HEK293 (cell line): Measurements from ENCODE around the gene TCEAL5.

ENCODE experiments used
- CTCF ChIP-seq: fragments of 450-650 bp; formaldehyde crosslinking; IDR thresholded peaks from 2 replicates; pipeline ENCODE4 v1.5.1; 2016; ENCODE audit warnings: missing biosample characterization, missing genetic modification characterization
- MYNN ChIP-seq: fragments of 450-650 bp; formaldehyde crosslinking; IDR thresholded peaks from 2 replicates; pipeline ENCODE4 v1.5.1; 2016; ENCODE audit warnings: missing biosample characterization, missing genetic modification characterization, borderline replicate concordance
- PRDM10 ChIP-seq: fragments of 450-650 bp; formaldehyde crosslinking; IDR thresholded peaks from 2 replicates; pipeline ENCODE4 v1.5.1; 2016; ENCODE audit warnings: missing biosample characterization, missing genetic modification characterization
- YY1 ChIP-seq: fragments of 450-650 bp; formaldehyde crosslinking; IDR thresholded peaks from 2 replicates; pipeline ENCODE4 v1.5.1; 2018; ENCODE audit warnings: missing biosample characterization, missing genetic modification characterization
- ZNF19 ChIP-seq: fragments of 450-650 bp; formaldehyde crosslinking; IDR thresholded peaks from 2 replicates; pipeline ENCODE4; 2016; ENCODE audit warnings: missing biosample characterization, missing genetic modification characterization, low read depth
- ZNF350 ChIP-seq: fragments of 450-650 bp; formaldehyde crosslinking; IDR thresholded peaks from 2 replicates; pipeline ENCODE4 v1.5.0; 2017; ENCODE audit warnings: missing biosample characterization, mild to moderate bottlenecking, missing genetic modification characterization
- ZNF580 ChIP-seq: fragments of 450-650 bp; formaldehyde crosslinking; IDR thresholded peaks from 2 replicates; pipeline ENCODE4 v1.5.1; 2016; ENCODE audit warnings: missing biosample characterization, missing genetic modification characterization
- ZNF639 ChIP-seq: fragments of 450-650 bp; formaldehyde crosslinking; IDR thresholded peaks from 2 replicates; pipeline ENCODE4 v1.5.1; 2016; ENCODE audit warnings: missing biosample characterization, missing genetic modification characterization
- ZSCAN5A ChIP-seq: fragments of 450-650 bp; formaldehyde crosslinking; IDR thresholded peaks from 2 replicates; pipeline ENCODE4 v1.5.1; 2016; ENCODE audit warnings: missing biosample characterization, missing genetic modification characterization
- ZXDB ChIP-seq: fragments of 450-650 bp; formaldehyde crosslinking; IDR thresholded peaks from 2 replicates; pipeline ENCODE4 v1.5.1; 2016; ENCODE audit warnings: missing biosample characterization, missing genetic modification characterization

GRCh38 chrX:103279624-103280023 is 3.1 kb upstream of the TCEAL5 start:
- no peak for TF ChIP-seq ZNF350
- TF ChIP-seq YY1 (tag by site-specific recombination): no peak
- no peak for TF ChIP-seq PRDM10 (tag by site-specific recombination)
- no peak for TF ChIP-seq CTCF (tag by site-specific recombination)
- no peak for TF ChIP-seq ZNF19 (tag by site-specific recombination)
- TF ChIP-seq ZNF580 (tag by site-specific recombination): no peak
- TF ChIP-seq ZNF639 (tag by site-specific recombination): no peak
- TF ChIP-seq ZSCAN5A (tag by site-specific recombination): no peak
- TF ChIP-seq ZXDB: no peak
- no peak for TF ChIP-seq MYNN (tag by site-specific recombination)
